RWPE2 (cell line): ENCODE results near the gene PHLDB1.

Experiments used
- ATAC-seq: fragments of 200-7000 bp; cut with Tn5 transposase; 3 replicates; pipeline ENCODE4 v1.9.1; 2021; ENCODE audit warnings: low read depth
- DNase-seq: peaks from one replicate; pipeline ENCODE4 v3.0.0-alpha.2; 2020; ENCODE audit warnings: low spot score
- H3K27ac ChIP-seq: fragments of 450-650 bp; 2 replicates; pipeline ENCODE4 v1.5.1; 2017; ENCODE audit warnings: mild to moderate bottlenecking; ENCODE audit not compliant: poor library complexity, severe bottlenecking
- H3K27me3 ChIP-seq: fragments of 250-450 bp; sonication (Bioruptor Pico); 2 replicates; pipeline ENCODE4 v1.5.1; 2021; ENCODE audit warnings: mild to moderate bottlenecking, moderate library complexity; ENCODE audit not compliant: insufficient read depth, poor library complexity, severe bottlenecking
- H3K36me3 ChIP-seq: fragments of 250-450 bp; sonication (Bioruptor Pico); 2 replicates; pipeline ENCODE4 v1.5.1; 2020; ENCODE audit warnings: low read depth, mild to moderate bottlenecking, moderate library complexity
- H3K4me1 ChIP-seq: fragments of 250-450 bp; sonication (Bioruptor Pico); 2 replicates; pipeline ENCODE4 v1.5.1; 2021; ENCODE audit warnings: mild to moderate bottlenecking, moderate library complexity; ENCODE audit not compliant: insufficient read depth, poor library complexity, severe bottlenecking
- H3K4me3 ChIP-seq: fragments of 250-450 bp; sonication (Bioruptor Pico); 2 replicates; pipeline ENCODE4 v1.5.1; 2021; ENCODE audit warnings: mild to moderate bottlenecking, moderate library complexity; ENCODE audit not compliant: severe bottlenecking
- H3K9me3 ChIP-seq: fragments of 250-450 bp; sonication (Bioruptor Pico); 2 replicates; pipeline ENCODE4 v1.5.1; 2021; ENCODE audit warnings: mild to moderate bottlenecking, moderate library complexity; ENCODE audit not compliant: severe bottlenecking
- CTCF ChIP-seq: fragments of 450-650 bp; IDR thresholded peaks from one replicate; pipeline ENCODE4 v1.5.1; 2017; ENCODE audit warnings: mild to moderate bottlenecking, moderate library complexity; ENCODE audit not compliant: poor library complexity, severe bottlenecking

PHLDB1 gene

GRCh38 chr11:118636569-118637290 lies 29.3 kb downstream of the PHLDB1 start:
- no peak for DNase-seq
- Histone ChIP-seq H3K4me1 (peaks cover 14% of the 10 kb centered on the region), H3K27me3 (no peaks in the 10 kb centered on the region), H3K9me3 (no peaks in the 10 kb centered on the region), H3K27ac (no peak overlapping the region), H3K36me3 (peaks cover 88% of the 10 kb centered on the region), H3K4me3 (no peak overlapping the region)
- TF ChIP-seq CTCF = no peak
- ATAC-seq = no peak

- DNase-seq (no peak), ATAC-seq (no peak)
- TF ChIP-seq CTCF = no peak
- H3K4me3 ChIP-seq = no peak overlapping the region
- no peaks in the 10 kb centered on the region for H3K27me3 ChIP-seq
- H3K27ac ChIP-seq = no peak overlapping the region
- H3K4me1 ChIP-seq = peaks cover 6% of the 10 kb centered on the region
- H3K9me3 ChIP-seq = no peaks in the 10 kb centered on the region
- H3K36me3 ChIP-seq = peaks cover 92% of the 10 kb centered on the region
Observed at GRCh38 chr11:118638726-118639125, 31.3 kb downstream of the PHLDB1 start.

GRCh38 chr11:118639899-118640298 lies 32.5 kb downstream of the PHLDB1 start:
- Histone ChIP-seq H3K36me3 (peaks cover 97% of the 10 kb centered on the region), H3K27ac (no peak overlapping the region), H3K27me3 (no peaks in the 10 kb centered on the region), H3K9me3 (no peaks in the 10 kb centered on the region), H3K4me3 (no peak overlapping the region), H3K4me1 (no peaks in the 10 kb centered on the region)
- no peak for TF ChIP-seq CTCF
- no peak for ATAC-seq
- no peak for DNase-seq

GRCh38 chr11:118640332-118641154 lies 33.1 kb downstream of the PHLDB1 start:
- no peaks in the 10 kb centered on the region for H3K27me3 ChIP-seq
- no peaks in the 10 kb centered on the region for H3K4me1 ChIP-seq
- H3K4me3 ChIP-seq = no peak overlapping the region
- ATAC-seq = peak; percentile 55
- peak overlapping the region; percentile 38 for H3K27ac ChIP-seq
- H3K9me3 ChIP-seq = no peaks in the 10 kb centered on the region
- H3K36me3 ChIP-seq = peaks cover 97% of the 10 kb centered on the region
- peak; percentile 49 for TF ChIP-seq CTCF
- no peak for DNase-seq
